Mucosa of rectum (tissue), 2 donors: ENCODE results near the gene PPP1R7.

ENCODE experiments used
- H3K27ac ChIP-seq, 2 donors: one replicate each; pipeline ENCODE4 v1.7.0; 2013; ENCODE audit warnings: inconsistent platforms in 2 of 2, low read depth in 2 of 2, low read length in 2 of 2
- H3K27me3 ChIP-seq, 2 donors: one replicate each; pipeline ENCODE4 v1.7.0; 2013; ENCODE audit warnings: low read length in 2 of 2; ENCODE audit not compliant: control insufficient read depth in 2 of 2, insufficient read depth in 2 of 2
- H3K36me3 ChIP-seq, 2 donors: one replicate each; pipeline ENCODE4 v1.7.0; 2013; ENCODE audit warnings: low read length in 2 of 2; ENCODE audit not compliant: control insufficient read depth in 2 of 2, insufficient read depth in 2 of 2
- H3K4me1 ChIP-seq, 2 donors: one replicate each; pipeline ENCODE4 v1.7.0; 2013; ENCODE audit warnings: low read length in 2 of 2, mild to moderate bottlenecking in 1 of 2; ENCODE audit not compliant: control insufficient read depth in 2 of 2, insufficient read depth in 2 of 2
- H3K4me3 ChIP-seq, 2 donors: one replicate each; pipeline ENCODE4 v1.7.0; 2013; ENCODE audit warnings: low read length in 2 of 2
- H3K9ac ChIP-seq, 2 donors: one replicate each; pipeline ENCODE4 v1.7.0; 2013; ENCODE audit warnings: low read length in 2 of 2, low read depth in 1 of 2, mild to moderate bottlenecking in 1 of 2
- H3K9me3 ChIP-seq, 2 donors: one replicate each; pipeline ENCODE4 v1.7.0; 2013; ENCODE audit warnings: low read length in 2 of 2; ENCODE audit not compliant: control insufficient read depth in 2 of 2
- donor health status: healthy.
- donor health status: Normal muscosa, but diverticular disease.

The PPP1R7 gene

GRCh38 chr2:241199897-241200821 lies 49.9 kb downstream of the PPP1R7 start:
- Histone ChIP-seq H3K9me3 (no peaks in the 10 kb centered on the region), H3K27me3 (no peaks in the 10 kb centered on the region), H3K4me3 (no peak overlapping the region), H3K27ac (no peak overlapping the region), H3K9ac (no peak overlapping the region), H3K4me1 (peaks cover 0 to 2% of the 10 kb centered on the region in 2 donors), H3K36me3 (no peaks in the 10 kb centered on the region)

GRCh38 chr2:241200822-241201395 lies 50.6 kb downstream of the PPP1R7 start:
- no peaks in the 10 kb centered on the region for H3K27me3 ChIP-seq

GRCh38 chr2:241201445-241202267 lies 51.4 kb downstream of the PPP1R7 start:
- no peak overlapping the region for H3K27ac ChIP-seq
- no peaks in the 10 kb centered on the region for H3K9me3 ChIP-seq
- peaks cover 0 to 2% of the 10 kb centered on the region in 2 donors for H3K4me1 ChIP-seq
- no peaks in the 10 kb centered on the region for H3K27me3 ChIP-seq
- H3K36me3 ChIP-seq, result no peaks in the 10 kb centered on the region
- H3K9ac ChIP-seq, result no peak overlapping the region
- no peak overlapping the region for H3K4me3 ChIP-seq

More at GRCh38 chr2:241200822-241201395, 50.6 kb downstream of the PPP1R7 start:
- H3K9ac ChIP-seq, result no peak overlapping the region
- H3K27ac ChIP-seq, result no peak overlapping the region
- no peaks in the 10 kb centered on the region for H3K9me3 ChIP-seq
- H3K4me3 ChIP-seq, result no peak overlapping the region
- no peaks in the 10 kb centered on the region for H3K36me3 ChIP-seq
- H3K4me1 ChIP-seq, result peaks cover 0 to 2% of the 10 kb centered on the region in 2 donors

GRCh38 chr2:241202268-241202585 lies 52.0 kb downstream of the PPP1R7 start:
- Histone ChIP-seq H3K9ac (no peak overlapping the region), H3K27me3 (no peaks in the 10 kb centered on the region), H3K4me1 (no peaks in the 10 kb centered on the region), H3K4me3 (no peak overlapping the region), H3K9me3 (no peaks in the 10 kb centered on the region), H3K36me3 (no peaks in the 10 kb centered on the region), H3K27ac (no peak overlapping the region)

- H3K27ac ChIP-seq, result no peak overlapping the region
- H3K9me3 ChIP-seq, result no peaks in the 10 kb centered on the region
- H3K27me3 ChIP-seq, result no peaks in the 10 kb centered on the region
- no peaks in the 10 kb centered on the region for H3K36me3 ChIP-seq
- no peak overlapping the region for H3K9ac ChIP-seq
- H3K4me1 ChIP-seq, result no peaks in the 10 kb centered on the region
- H3K4me3 ChIP-seq, result no peak overlapping the region
These were observed 52.4 kb downstream of the PPP1R7 start for GRCh38 chr2:241202681-241203080.

- Histone ChIP-seq H3K9me3 (no peaks in the 10 kb centered on the region), H3K4me1 (no peaks in the 10 kb centered on the region), H3K9ac (no peak overlapping the region), H3K36me3 (no peaks in the 10 kb centered on the region), H3K27me3 (no peaks in the 10 kb centered on the region), H3K4me3 (no peak overlapping the region), H3K27ac (no peak overlapping the region)
These were observed 53.1 kb downstream of the PPP1R7 start for GRCh38 chr2:241203218-241204009.

GRCh38 chr2:241204010-241204384 lies 53.7 kb downstream of the PPP1R7 start:
- Histone ChIP-seq H3K9ac (no peak overlapping the region), H3K27me3 (no peaks in the 10 kb centered on the region), H3K9me3 (no peaks in the 10 kb centered on the region), H3K4me3 (no peak overlapping the region), H3K36me3 (no peaks in the 10 kb centered on the region), H3K27ac (no peak overlapping the region), H3K4me1 (no peaks in the 10 kb centered on the region)

GRCh38 chr2:241204490-241204889 lies 54.2 kb downstream of the PPP1R7 start:
- H3K9me3 ChIP-seq, result no peaks in the 10 kb centered on the region
- no peak overlapping the region for H3K9ac ChIP-seq
- no peak overlapping the region for H3K27ac ChIP-seq
- no peaks in the 10 kb centered on the region for H3K36me3 ChIP-seq
- H3K4me3 ChIP-seq, result no peak overlapping the region
- H3K4me1 ChIP-seq, result no peaks in the 10 kb centered on the region
- H3K27me3 ChIP-seq, result no peaks in the 10 kb centered on the region

- no peaks in the 10 kb centered on the region for H3K9me3 ChIP-seq
- H3K27ac ChIP-seq, result no peak overlapping the region
- H3K36me3 ChIP-seq, result no peaks in the 10 kb centered on the region
- H3K4me3 ChIP-seq, result no peak overlapping the region
- H3K9ac ChIP-seq, result no peak overlapping the region
- H3K4me1 ChIP-seq, result no peaks in the 10 kb centered on the region
- H3K27me3 ChIP-seq, result no peaks in the 10 kb centered on the region
These were observed 54.8 kb downstream of the PPP1R7 start for GRCh38 chr2:241205086-241205485.
